T-helper 1 cell (primary cell): ENCODE data around the gene SYCN.
"Not testable (repeated sequence)": the region's sequence is repeated elsewhere in the genome, so short reads cannot be mapped to it uniquely, and the experiment has no call there.

Experiments used
- DNase-seq, 5 donors: peaks; one replicate each; pipeline ENCODE4 v3.0.0-alpha.2; 2012 to 2020
- total RNA-seq, 4 donors: gene quantifications; one replicate each; lab custom pipeline; 2026; lab: John Stamatoyannopoulos, UW

SYCN gene, protein sequence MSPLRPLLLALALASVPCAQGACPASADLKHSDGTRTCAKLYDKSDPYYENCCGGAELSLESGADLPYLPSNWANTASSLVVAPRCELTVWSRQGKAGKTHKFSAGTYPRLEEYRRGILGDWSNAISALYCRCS
- total RNA-seq = 0 reads per million in 4 donors

DNA sequence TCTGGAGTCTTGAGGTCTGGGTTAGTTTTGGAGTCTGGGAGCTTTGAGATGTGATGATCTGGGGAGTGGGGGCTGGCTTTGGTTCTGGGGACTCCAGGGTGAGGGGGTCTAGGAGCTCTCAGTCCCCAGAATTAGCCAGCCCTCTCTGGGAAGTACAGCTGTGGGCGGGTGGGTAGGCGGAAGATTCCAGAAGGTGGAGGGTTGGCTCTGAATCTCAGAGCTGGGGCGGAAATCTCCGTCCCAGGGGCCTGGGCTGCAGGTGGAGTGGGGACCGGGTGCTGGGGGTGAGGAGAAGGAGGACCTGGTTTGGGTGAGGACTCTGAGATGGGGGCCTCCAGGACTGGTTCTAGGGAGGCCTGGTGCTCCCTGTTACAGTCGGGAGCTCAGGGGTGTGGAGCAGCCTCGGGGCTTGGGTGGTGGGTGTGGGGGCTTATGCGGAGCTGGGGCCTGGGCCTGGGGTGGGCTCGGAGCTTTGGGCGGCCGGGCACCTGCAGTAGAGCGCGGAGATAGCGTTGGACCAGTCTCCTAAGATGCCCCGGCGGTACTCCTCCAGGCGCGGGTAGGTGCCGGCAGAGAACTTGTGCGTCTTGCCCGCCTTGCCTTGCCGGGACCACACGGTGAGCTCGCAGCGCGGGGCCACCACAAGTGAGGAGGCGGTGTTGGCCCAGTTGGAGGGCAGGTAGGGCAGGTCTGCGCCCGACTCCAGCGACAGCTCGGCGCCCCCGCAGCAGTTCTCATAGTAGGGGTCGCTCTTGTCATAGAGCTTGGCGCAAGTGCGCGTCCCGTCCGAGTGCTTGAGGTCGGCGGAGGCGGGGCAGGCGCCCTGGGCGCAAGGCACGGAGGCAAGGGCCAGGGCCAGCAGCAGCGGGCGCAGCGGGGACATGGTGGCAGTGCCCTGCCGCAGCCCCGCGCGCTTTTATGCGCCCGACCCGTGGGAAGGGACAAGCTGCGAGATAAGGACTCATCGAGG, at the start of gene SYCN:
Gene SYCN, minus strand, starts transcription at position 892 of the 970 bp plus-strand sequence. Its CDS starts 9 bp downstream, at position 883.
- no peak for DNase-seq

DNA sequence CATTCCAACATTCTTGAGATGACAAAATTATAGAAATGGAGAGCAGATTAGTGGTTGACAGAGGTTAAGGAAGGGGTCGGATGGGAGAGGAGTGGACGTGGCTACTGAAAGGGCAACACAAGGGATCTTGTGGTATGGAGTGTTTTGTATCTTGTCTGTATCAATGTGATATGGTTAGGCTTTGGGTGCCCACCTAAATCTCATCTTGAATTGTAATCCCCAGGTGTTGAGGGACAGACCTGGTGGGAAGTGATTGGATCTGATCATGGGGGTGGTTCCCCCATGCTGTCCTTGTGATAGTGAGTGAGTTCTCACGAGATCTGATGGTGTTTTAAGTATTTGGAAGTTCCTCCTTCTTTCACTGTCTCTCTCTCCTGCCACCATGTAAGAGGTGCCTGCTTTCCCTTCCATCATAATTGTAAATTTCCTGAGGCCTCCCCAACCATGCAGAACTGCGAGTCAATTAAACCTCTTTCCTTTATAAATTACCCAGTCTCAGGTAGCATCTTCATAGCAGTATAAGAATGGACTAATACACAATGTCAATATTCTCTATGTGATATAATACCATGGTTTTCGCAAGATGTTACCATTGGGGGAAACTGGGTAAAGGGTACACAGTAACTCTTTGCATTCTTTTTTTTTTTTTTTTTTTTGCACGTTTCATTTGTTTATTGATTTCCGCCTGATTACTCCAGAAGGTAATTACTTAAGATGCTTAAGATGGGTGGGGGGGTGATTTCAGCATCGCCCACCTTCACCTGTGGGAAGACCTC, 49.5 kb upstream of the SYCN start:
- no peak for DNase-seq

DNA sequence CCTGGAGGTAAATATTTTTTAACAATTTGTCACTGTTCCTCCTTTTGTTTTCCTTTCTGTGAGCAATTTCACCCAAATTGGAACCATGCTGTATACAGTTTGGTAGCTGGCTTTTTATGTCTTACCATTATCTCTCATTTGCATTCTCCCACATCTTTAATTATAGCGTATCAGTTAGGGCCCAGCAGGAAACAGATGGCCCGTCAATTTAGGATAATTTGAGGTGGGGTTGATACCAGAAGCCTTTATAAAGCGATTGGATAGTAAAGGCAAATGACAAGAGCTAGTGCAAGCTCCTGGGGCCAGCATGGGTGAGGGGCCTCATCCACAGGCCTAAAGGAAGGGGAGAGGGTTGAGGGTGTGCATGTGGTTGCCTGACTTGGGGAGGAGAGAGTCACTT, 48.4 kb upstream of the SYCN start:
- DNase-seq = no peak

DNA sequence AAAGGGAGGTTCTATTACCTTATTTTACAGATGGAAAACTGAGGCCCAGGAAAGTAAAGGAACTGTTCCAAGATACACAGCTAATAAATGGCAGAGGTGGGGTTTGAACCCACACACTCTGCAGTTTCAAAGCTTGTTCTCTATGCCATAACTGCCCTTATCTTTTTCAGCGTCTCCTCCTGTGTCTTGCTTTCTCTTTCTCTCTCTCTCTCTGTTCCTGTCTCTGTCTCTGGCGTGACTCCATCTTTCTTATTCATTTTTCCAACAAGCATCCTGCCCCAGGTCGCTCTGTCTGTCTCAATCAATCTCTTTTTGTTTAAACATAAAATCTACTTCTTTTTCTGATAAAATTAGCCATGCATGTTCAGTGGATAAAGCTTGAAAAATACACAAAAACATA, 47.8 kb upstream of the SYCN start:
- no peak for DNase-seq

DNA sequence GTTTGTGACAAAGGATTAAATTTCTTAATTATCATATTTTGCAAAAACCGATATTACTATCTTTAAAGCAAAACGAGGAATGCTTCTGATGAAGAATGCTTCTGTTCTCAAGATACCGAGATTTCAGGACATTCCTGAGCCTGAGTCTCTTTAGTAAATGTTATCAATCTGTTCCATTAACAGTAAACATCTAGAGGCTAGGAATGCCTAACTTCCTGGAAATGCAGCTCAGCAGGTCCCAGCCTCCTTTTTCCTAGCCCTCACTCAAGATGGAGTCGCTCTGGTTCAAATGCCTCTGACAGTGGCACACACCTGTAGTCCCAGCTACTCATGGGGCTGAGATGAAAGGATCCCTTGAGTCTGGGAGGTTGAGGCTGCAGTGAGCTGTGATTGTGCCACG, 47.0 kb upstream of the SYCN start:
- DNase-seq = no peak

DNA sequence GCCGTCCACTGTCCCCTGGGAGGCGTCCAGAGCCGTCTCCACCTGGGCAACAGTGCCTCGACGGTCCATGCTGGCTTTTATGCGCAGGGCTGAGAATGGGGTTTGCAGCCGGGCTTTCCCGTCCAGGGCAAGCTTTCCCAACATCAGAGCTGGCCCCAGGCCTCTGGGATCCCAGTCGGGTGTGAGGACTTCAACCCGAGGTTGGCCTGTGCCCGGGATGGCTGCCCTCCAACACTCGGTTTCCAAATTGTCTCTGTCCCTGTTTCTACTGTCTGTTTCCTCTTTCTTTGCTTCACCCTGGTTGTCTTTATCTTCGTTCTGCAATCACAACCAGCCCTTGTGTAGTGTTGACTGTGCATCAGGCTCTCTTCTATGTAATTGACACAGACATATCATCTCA, 44.7 kb upstream of the SYCN start, which contains the start of gene IFNL4:
Gene IFNL4, minus strand, starts transcription at position 51 of the 400 bp plus-strand sequence.
- no peak for DNase-seq

DNA sequence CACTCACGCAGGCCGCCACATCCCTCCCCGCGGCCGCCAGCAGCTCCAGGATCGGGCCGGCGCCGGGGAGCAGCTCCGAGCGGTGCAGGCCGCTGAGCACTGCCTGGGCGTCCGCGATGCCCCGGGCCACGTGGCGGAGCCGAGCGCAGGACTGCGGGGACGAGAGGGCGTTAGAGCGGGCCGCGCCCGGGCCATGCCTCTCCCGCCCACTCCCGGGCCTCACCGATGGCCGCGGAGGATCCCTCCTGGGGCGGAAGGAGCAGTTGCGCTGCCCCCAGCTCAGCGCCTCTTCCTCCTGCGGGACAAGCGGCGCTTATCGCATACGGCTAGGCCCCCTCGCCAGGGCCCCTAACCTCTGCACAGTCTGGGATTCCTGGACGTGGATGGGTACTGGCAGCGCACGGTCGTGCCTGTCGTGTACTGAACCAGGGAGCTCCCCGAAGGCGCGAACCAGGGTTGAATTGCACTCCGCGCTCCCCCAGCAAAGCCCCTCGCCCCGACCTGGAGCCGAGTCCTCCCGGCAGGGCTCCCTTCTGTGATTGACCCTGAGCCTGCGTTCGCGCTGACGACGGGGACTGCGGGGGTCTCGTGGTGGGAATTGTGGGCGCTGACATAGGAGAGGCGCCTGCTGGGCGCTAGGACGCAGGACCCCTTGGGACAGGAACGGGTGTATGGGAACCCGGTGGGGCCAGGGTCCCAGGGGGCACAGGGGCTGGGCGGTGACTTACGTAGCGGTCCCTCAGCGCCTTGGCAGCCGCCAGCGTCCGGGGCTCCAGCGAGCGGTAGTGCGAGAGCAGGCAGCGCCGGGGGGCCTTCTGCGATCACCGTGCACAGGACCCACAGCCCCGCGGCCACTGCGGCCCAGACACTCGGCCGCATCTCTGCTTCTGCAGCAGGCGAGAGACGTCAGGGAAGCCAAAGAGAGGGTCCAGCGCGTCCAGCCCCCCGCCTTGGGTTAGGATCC, 43.9 kb upstream of the SYCN start:
- no peak for DNase-seq

DNA sequence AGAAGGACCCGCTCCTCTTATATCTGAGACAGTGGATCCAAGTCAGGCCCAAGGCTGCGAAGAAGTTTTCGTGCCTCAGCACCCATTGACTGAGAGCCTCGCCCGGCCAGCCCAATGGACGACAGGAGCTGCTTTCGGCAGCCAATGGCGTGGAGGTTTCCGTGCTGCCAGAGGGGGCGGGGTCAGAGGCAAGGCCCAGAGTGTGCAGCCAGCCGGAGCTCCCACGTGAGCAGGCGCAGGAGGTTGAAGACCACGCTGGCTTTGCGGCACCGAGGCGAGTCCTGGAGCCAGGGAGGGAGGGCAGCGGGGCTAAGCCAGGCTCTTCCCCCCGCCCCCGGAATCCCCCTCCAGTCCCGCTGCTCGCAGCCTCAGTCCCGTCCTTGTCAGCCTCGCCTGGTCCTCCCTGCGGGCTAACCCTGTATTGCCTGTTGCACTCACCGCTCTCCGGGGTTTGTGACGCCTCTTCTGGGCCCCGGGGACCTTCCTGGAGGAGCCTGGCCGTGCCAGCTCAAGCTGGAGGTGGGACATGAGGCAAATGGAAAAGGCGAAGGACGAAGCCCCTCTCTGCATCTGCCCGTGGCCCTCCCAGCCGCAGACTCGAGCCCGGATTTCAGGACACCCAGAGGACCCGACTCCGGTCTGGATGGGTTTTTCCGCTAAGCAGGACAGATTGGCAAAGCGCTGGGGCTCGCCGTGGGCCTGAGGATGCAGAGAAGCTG, 43.0 kb upstream of the SYCN start:
- peak in 1 of 5 donors; percentile 23 for DNase-seq

DNA sequence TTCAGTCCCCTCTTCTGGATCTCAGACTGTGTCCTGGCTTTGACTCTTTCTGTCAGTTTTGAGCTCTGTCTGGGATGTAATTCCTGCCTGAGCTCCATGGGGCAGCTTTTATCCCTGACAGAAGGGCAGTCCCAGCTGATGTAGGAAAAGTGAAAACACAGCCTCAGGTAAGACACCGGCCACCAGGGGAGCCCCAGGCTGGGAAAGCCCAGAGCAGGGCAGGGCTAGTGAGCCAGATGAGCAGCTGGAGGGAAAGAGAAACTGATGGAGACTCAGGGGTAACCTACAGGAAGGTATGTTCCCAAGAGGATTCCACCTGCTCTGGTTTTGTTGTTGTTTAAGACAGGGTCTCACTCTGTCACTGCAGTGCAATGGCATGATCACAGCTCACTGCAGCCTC, 41.1 kb upstream of the SYCN start:
- DNase-seq = not testable (repeated sequence)

DNA sequence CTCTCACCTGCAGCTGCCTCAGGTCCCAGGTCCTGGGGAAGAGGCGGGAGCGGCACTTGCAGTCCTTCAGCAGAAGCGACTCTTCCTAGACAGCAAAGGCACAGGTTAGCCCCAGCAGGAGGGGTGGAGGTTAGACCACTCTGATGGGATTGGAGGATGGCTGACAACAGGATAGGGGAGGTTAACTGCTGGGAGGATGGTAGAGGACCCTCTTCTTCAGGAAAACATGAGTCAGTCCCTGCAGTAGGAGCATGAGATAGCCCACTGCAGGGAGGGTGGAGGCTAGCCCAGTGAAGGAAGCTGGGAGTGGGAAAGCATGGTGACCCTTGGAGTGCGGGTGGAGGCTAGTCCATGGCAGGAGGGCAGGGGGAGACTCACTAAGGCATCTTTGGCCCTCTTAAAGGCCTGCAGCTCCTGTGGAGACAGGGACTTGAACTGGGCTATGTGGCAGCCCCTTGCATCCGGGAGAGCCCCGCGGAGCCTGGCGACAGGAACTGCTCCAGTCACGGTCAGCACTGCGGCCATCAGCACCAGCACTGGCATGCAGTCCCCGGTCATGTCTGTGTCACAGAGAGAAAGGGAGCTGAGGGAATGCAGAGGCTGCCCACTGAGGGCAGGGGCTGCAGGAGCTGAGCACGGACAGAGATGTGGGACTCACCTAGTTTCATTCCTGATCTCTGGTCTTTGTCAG, 40.5 kb upstream of the SYCN start, which contains the start of gene IFNL3:
Gene IFNL3, minus strand, starts transcription at position 597 of the 691 bp plus-strand sequence. Its CDS starts 39 bp downstream, at position 558.
- not testable (repeated sequence) for DNase-seq

DNA sequence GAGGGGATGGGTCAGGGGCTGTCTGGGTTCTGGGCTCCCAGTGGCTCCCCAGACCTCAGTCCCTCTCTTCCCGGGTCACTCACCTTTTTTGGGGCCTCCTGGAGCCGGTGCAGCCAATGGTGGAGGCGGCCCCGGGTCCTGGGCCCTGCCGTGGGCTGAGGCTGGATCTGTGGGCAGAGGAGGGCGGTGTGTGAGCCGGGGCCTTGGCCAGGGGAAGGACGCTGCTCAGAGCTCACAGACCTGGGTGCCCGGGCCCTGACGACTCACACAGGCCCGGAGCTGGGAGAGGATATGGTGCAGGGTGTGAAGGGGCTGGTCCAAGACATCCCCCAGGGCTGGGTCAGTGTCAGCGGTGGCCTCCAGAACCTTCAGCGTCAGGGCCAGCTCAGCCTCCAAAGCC, 39.7 kb upstream of the SYCN start:
- not testable (repeated sequence) for DNase-seq

DNA sequence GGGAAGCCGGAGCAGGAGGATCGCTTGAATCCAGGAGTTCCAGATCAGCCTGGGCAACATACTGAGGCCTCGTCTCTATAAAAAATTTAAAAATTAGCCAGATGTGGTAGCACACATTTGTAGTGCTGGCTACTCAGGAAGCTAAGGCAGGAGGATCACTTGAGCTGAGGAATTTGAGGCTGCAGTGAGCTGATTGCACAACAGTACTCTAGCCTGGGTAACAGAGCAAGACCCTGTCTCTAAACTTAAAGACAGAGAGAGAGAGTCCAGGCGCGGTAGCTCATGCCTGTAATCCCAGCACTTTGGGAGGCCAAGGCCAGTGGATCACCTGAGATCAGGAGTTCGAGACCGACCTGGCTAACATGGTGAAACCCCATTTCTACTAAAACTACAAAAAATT, 36.4 kb upstream of the SYCN start:
- no peak for DNase-seq

DNA sequence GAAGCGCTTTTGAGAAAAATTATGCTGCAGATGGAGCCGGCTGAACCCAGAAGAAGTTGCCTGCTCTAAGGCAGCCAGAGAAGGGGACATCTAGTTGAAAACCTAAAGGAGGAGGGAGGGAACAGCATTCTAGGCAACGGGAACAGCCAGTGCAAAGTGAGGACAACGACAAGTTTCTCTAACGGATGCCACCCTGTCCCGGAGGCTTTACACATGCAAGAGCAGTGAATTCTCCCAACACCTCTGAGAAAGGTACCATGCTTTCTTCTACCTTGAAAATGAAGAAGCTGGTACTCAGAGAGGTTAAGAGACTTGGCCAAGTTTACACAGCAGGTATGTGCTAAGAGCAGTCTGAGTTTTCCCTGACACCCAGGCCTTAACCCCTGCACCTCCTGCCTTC, 34.9 kb upstream of the SYCN start:
- DNase-seq = no peak

DNA sequence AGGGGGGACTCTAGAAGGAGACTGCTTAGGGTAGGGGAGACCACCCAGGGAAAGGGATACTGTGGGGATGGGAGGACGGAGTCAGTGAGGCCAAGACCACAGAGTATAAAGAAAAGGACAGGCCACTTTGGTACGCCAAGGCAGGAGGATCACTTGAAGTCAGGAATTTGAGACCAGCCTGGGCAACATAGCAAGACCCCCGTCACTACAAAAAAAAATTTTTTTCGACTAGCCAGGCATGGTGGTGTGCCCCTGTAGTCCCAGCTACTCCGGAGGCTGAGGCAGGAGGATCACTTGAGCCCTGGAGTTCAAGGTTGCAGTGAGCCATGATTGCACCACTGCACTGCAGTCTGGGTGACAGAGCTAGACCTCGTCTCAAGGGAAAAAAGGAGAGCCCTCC, 34.1 kb upstream of the SYCN start:
- DNase-seq = no peak

DNA sequence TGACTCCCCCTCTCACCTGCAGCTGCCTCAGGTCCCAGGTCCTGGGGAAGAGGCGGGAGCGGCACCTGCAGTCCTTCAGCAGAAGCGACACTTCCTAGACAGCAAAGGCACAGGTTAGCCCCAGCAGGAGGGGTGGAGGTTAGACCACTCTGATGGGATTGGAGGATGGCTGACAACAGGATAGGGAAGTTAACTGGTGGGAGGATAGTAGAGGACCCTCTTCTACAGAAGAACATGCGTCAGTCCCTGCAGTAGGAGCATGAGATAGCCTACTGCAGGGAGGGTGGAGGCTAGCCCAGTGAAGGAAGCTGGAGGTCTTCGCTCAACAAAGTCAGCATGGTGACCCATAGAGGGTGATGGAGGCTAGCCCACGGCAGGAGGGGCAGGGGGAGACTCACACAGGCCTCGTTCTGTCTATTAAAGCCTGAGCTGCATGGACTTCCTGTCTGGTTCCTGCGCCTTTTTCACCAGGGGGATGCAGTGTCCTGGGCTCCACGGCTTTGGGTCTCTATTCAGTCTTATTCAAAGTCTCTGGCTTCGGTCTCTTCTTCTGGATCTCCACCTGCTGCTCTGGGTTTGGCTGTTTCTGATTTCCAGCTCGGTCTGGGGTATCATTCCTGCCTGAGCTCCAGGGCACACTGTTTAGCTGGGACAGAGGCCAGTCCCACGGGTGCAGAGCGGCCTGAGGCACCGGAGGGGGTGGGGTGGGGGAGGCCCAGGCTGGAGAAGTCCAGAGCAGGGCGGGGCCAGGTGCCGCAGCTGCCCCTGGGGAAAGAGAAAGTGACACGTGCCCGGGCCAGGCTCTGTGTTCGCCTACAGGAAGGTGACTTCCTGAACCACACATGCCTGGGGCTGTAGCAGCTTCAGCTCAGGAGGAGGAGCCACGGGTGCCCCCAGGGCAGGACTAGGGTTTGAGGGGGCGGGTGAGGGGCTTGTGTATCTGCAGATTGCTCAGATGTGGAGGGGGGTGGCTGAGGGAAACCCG, 33.4 kb upstream of the SYCN start:
- peak in 4 of 5 donors; percentile 11 to 31 (median 24) for DNase-seq

DNA sequence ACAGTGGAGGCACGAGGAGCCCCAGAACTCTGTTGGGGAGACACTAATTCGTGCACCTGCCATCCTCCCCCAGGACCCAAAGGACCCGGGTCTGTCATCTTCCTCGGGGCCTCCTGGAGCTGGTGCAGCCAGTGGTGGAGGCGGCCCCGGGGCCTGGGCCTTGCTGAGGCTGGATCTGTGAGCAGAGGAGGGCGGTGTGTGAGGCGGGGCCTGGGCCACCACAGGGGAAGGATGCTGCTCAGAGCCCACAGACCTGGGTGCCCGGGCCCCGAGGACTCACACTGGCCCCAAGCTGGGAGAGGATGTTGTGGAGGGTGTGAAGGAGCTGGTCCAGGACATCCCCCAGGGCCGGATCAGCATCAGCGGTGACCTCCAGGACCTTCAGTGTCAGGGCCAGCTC, 32.5 kb upstream of the SYCN start:
- DNase-seq = peak in 1 of 5 donors; percentile 20

DNA sequence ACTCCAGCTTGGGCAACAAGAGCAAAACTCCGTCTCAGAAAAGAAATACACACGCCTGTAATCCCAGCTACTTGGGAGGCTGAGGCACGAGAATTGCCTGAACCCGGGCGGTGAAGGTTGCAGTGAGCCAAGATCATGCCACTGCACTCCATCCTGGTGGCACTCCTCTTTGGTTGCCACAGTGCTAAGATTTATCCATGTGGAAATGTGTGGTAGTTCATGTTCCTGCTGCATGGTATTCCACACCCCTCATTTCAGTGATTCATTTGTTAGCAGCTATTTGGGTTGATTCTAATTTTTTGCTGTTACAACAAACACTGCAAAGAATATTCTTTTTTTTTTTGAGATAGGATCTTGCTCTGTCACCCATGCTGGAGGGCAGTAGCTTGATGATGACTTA, 28.6 kb upstream of the SYCN start:
- DNase-seq = no peak

DNA sequence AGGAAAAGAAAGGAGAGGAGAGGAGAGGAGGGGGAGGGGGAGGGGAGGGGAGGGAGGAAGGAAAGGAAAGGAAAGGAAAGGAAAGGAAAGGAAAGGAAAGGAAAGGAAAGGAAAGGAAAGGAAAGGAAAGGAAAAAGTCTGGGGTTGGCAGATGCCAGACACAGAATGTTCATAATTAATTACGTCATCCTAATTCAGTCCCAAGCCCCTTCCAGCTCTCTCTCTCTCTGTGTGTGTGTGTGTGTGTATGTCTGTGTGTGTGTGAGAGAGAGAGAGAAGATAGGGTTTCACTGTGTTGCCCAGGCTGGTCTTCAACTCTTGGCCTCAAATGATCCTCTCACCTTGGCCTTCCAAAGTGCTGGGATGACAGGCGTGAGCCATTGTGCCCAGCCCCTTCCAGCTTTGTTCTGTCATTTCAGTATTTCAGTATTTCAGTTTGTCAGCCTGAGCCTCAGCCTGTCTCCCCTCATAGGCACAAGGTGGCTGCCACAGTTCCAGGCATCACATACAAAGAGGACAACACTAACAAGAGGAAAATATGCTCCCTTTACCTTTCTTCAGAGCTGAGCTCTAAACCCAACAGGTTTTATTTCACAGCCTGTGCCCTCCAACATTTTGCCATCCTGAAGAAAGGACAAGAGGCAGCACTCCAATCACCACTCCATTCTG, 26.2 kb upstream of the SYCN start:
- no peak for DNase-seq

DNA sequence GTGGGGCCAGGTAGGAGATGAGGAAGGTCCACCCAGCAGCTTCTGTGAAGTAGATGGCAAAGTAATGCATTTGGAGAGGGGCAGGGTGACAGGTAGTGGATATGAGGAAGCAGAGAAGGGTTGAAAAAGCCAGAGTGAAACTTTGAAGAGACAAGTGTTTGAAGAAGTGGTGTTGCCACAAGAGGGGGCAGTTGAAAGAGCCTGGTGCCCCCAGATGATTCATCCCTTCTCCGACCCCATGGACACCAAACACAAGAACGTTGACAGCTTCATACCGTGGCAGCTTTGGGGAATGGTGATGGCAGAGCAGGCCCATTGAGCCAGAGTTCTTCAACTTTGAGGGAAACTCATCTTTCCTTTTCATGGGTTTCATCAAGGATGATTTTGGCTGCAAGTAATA, 20.8 kb upstream of the SYCN start:
- no peak for DNase-seq
